Subcutaneous adipose tissue (tissue), 4 donors: Measurements from ENCODE around the gene RIPK3. TPM values are rescaled to one million over a fixed set of nuclear protein-coding genes. Genes with fewer than 3 reads are reported as not detected.

Experiments used
- total RNA-seq, 4 donors: library from RNA; depleted of rRNA; stranded (reverse); fragments of >200 nt; gene quantifications; one replicate each; pipeline ENCODE4 v1.1.0, GENCODE V29; 2016
- TF ChIP-seq, protein P1 (sequence below): fragments of 450-650 bp; IDR thresholded peaks from one replicate; pipeline ENCODE4 v1.5.1; 2016; ENCODE audit warnings: low read depth, mild to moderate bottlenecking, control low read depth, antibody characterized with exemption, moderate library complexity

RIPK3 gene
- total RNA-seq, 4 donors from 2014 or later = 10.3 to 14.3 (median 12.3) TPM

DNA sequence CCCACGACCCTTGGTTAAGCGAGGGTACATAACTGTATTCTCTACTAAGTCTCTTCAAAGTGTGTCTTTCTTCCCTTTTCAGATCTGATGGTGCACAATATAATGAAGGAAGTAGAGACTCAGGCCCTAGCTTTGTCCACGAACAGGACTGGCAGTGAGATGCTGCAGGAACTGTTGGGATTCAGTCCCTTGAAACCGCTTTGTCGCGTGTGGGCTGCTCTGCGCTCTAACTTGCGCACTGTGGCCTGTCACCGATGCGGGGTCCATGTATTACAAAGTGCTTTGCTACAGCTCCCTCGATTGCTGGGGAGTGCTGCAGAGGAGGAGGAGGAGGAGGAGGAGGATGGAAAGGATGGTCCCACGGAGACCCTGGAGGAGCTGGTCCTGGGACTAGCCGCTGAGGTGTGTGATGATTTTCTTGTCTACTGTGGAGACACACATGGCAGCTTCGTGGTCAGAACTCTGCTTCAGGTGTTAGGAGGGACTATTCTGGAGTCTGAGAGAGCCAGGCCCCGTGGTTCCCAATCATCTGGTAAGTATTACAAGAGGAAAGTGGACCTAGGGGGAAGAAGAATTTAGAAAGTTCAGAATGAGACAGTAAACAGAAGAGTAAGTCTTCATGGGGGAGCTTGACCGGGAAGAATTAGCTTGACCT lies 39.3 kb downstream of the RIPK3 start:
- TF ChIP-seq, protein P1, sequence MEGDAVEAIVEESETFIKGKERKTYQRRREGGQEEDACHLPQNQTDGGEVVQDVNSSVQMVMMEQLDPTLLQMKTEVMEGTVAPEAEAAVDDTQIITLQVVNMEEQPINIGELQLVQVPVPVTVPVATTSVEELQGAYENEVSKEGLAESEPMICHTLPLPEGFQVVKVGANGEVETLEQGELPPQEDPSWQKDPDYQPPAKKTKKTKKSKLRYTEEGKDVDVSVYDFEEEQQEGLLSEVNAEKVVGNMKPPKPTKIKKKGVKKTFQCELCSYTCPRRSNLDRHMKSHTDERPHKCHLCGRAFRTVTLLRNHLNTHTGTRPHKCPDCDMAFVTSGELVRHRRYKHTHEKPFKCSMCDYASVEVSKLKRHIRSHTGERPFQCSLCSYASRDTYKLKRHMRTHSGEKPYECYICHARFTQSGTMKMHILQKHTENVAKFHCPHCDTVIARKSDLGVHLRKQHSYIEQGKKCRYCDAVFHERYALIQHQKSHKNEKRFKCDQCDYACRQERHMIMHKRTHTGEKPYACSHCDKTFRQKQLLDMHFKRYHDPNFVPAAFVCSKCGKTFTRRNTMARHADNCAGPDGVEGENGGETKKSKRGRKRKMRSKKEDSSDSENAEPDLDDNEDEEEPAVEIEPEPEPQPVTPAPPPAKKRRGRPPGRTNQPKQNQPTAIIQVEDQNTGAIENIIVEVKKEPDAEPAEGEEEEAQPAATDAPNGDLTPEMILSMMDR = no peak

DNA sequence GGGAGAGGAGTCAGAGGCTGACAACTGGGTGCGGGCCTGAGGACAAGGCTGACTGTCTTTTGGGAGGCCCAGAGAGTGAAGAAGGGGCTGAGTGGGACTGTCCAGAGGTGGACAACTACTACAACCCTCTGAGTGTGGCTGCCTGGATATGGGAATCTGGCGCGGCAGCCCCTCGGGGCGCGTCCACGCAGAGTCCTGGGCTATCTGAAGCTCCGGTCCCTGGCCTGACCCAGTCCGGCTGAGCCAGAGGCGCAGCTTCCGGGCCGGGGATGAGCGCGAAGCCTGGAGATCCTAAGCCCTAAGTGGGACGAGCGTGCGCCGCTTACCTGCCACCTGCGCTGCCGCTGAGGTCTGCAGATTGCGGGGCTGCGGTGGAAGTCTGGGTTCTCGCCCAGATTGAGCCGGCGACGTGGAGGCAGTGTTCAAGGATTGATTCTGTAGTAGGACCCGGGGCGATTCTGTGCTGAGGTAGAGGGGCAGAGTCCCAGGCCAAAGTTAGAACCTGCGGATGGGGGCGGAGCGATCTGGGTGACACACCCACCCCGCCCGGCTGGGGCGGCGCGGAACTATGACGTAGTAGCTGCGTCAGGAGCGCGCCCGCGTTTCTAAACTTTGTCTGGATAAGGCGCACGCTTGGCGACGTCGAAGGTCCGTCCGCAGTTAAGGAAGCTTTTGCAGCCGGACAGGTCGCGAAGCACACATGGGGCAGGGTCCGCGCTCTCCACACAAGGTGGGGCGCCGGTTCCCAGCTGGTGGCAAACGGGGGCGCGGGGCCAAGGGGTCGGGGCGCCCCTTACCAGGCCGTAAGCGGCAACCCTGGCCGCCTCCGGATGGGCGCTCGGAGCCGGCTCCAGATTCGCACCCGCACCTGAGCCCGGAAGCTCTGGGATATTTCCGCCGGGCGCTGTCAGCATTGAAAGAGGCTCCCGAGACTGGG lies 40.3 kb downstream of the RIPK3 start, which contains the start of the genes DHRS1 and NOP9:
Gene DHRS1, minus strand, starts transcription at position 526 of the 937 bp plus-strand sequence. CDS start 674 bp downstream, outside the sequence.
Gene NOP9, plus strand, starts transcription at position 596 of the 937 bp plus-strand sequence. Its CDS starts 105 bp downstream, at position 701.
- TF ChIP-seq, protein P1 = no peak

DNA sequence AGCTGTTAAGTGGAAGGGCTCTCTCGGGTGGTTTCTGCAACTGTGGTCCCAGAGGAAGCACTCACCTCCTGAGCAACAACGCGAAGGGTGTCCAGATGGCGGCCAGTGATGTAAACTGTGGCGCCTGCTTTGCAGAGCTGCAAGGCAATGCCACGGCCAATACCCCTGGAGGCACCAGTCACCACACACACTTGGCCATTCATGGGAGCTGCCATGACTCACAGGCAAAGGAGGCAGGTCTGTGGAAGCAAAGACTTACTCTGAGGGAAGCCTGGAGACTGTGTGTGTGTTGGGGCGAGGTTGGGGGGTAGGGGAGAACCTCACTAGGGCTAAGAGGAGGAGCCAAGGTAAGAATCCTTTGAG lies 40.9 kb downstream of the RIPK3 start:
- TF ChIP-seq, protein P1 = no peak

DNA sequence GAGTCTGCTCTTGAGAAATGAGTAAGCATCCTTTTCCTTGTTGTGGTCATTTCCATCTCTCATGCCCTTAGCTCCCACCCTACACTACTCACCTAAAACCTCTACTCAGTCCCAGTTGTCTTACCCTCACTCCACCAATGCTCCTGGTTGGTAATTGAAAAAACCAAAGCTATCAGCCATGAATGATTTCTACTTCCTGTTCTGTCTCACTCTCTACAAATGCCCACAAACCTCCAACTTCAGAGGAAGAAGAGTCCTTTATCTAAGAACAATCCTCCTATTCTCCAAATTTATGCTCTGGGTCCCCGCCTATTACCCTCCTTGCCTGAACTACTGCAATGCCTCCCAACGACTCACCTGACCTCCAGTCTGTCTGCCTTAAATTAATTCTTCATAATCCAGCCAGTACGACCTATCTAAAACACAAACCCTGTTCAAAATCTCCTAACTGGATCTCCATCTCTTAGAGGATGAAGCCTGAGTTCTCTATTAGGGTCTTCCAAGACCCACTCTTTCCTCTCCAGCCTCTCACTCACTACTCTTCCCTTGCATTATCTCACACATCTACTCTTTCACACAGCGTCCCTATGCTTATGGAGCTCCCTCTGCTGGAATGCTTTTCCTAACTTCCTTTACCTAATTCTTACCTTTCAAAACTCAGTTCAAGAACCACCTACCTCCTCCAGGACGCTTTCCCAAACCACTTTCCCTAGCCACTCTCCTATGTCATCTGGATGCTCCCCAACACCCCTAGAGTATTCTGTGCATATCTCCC lies 42.4 kb downstream of the RIPK3 start:
- TF ChIP-seq, protein P1 = no peak

DNA sequence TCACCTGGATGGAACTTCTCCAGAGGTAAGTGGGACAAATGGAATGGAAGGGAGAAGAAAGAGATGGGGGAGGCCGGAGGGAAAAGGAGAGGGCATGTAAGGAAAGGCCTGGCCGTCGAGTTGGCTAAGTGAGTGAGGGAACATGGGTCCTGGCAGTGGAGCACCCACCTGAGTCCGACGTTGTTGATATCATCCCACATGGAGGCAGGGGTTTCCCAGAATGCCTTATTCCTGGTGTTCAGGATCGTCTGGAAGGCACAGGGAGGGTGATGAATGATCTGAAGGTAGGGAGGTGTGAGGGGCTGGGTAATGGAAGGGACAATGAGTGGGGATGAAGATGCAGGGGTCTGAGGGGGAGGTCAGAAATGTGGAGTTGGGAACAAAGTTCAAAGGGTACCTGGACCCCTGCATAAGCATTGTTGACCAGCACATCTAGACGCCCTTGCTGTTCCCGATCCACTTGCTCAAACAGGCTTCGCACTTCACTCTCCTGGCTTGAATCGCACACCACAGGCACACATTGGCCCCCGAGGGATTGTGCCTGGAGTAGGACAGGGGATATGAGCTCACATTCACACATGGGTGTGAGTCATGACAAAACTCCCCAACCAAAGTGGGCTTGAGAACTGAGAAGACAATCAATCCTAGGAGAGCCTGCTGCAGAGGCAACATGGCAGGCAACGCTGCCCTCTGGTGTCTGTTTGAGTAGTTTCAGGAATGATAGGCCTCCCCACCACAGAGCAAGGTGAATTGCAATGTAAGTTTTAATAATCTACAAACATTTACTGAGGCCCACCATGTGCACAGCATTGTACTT lies 43.2 kb downstream of the RIPK3 start:
- TF ChIP-seq, protein P1 = no peak

DNA sequence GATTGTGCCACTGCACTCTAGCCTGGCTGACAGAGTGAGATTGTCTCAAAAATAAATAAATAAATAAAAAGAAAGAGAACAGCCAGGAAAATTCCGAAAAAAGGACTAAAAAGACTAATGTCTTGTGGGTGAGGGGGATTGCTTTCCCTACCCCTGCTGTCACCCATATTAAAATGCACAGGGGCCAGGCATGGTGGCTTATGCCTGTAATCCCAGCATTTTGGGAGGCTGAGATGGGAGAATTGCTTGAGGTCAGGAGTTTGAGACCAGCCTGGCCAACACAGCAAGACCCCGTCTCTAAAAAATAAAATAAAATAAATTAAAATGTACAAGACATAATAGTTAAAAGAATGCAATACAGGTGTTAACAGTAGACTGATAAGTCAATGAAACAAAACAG lies 46.3 kb downstream of the RIPK3 start:
- TF ChIP-seq, protein P1 = no peak
